ENCODE measurements around the gene TRPC4AP.

Gene TRPC4AP

DNA sequence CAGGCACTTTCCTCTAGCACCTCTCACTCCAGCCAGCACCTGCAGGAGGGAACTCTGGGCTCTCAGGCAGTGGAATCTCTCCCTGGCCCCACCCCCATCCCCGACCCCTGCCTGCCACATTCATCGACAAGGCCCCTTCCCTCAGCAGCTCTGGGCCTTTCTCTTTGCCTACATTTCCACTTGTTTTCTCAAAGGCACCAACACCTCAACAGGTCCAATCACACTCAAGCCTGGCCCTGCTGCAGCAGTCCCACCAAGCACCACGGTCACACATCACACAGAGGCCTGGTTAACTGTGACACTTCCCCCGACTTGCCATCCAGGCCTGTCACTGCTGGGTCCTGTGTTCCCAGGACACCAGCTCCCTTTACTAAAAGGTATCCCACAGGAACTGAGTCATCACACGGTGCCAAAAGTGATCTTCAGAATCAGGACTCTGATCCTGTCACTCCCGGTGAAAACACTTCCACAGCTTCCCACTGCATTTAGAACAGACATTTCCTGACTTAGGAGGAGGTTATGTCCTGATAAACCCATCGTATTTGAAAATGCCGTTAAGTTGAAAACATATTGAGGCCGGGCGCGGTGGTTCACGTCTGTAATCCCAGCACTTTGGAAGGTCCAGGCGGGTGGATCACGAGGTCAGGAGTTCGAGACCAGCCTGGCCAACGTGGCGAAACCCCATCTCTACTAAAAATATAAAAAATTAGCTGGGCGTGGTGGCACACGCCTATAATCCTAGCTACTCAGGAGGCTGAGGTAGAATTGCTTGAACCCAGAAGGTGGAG is 82.0 kb downstream of the TRPC4AP start:
- TF ChIP-seq, protein P1, sequence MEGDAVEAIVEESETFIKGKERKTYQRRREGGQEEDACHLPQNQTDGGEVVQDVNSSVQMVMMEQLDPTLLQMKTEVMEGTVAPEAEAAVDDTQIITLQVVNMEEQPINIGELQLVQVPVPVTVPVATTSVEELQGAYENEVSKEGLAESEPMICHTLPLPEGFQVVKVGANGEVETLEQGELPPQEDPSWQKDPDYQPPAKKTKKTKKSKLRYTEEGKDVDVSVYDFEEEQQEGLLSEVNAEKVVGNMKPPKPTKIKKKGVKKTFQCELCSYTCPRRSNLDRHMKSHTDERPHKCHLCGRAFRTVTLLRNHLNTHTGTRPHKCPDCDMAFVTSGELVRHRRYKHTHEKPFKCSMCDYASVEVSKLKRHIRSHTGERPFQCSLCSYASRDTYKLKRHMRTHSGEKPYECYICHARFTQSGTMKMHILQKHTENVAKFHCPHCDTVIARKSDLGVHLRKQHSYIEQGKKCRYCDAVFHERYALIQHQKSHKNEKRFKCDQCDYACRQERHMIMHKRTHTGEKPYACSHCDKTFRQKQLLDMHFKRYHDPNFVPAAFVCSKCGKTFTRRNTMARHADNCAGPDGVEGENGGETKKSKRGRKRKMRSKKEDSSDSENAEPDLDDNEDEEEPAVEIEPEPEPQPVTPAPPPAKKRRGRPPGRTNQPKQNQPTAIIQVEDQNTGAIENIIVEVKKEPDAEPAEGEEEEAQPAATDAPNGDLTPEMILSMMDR (IDR thresholded peaks at IDR 0.05; ENCODE audit: low read length, missing control alignments), result no peak
- DNase-seq (ENCODE audit: low read depth), result no peak
- no peak overlapping the region for H3K4me3 ChIP-seq (replicated peaks; ENCODE audit: low read depth, low read length)

DNA sequence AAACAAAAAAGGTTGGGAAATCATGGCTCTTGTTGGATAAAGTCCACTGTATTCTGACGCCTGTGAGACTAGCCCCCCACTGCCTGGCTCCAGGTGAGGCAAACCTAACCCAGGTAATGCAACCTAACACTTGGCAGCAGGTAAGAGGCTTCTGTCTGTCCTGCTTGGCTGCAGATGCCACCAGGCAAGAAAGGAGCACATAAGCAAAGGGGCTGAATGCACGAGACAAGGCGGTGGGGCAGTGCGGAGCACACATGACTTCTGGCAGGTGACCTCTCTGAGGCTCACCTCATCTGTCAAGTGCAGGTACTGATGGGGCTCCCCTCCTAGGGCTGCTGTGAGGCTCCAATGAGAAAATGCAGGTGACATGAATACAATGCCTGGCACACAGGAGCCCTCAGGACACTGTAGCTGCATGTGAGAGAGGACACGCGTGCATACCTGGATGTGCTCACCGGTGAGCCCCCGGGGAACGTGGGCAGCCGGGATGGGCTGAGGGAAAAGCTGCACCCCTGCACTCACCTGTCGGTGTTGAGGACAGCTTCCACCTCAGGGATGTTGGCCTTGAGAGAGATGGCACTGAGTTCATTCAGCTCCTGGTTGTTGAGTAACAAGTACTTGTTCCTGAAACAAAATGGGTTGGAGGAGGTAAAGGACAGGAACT is 82.8 kb downstream of the TRPC4AP start:
- H3K4me3 ChIP-seq (replicated peaks; ENCODE audit: low read depth, low read length), result no peak overlapping the region
- TF ChIP-seq, protein P1 (IDR thresholded peaks at IDR 0.05; ENCODE audit: low read length, missing control alignments), result no peak

DNA sequence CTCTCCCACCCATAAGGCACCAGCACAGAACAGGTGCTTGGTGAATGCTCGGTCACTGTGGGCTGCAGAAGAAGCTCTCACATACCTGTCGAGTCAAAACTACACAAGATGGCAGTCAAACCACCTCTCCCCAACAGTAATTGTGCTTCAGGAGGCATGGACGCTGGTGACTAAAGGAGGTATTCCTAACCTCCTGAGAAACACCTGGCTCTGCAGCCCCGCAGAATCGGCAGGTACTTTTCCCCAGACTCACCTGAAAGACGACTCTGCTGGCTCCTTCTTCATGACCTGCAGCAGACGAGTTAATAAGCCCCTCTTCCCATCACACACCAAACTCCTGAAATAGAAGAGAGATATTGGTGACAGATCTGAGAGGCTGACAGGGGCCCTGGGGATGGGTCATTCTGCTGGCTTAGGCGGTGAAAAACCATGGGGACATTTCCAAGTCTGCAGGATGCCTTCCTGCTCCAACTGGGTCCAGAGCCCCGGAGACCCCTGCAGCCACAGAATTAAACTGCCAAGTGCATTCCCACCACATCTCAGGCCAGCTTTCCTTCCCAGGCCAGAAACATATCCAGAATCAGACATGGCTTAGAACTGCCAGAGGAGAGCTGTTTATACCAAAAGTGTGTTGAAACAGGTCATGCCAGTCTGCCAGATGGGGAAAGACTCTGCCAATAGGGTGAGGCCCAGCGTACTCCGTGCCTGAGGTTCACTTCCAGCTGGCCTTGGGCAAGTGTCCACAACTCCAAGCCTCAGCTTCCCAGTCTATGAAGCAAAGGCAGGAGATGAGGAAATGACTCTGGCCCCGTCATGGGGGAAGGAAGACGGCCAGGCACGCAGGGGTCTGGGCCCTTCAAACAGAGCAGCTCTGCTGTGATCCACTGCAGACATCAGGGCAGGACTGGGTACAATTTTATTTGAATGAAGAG is 83.9 kb downstream of the TRPC4AP start:
- DNase-seq (ENCODE audit: low read depth), result peak; percentile 26
- H3K4me3 ChIP-seq (replicated peaks; ENCODE audit: low read depth, low read length), result no peak overlapping the region
- TF ChIP-seq, protein P1 (IDR thresholded peaks at IDR 0.05; ENCODE audit: low read length, missing control alignments), result no peak

More for the DNA sequence above, 82.8 kb downstream of the TRPC4AP start:
- no peak for DNase-seq (ENCODE audit: low read depth)

DNA sequence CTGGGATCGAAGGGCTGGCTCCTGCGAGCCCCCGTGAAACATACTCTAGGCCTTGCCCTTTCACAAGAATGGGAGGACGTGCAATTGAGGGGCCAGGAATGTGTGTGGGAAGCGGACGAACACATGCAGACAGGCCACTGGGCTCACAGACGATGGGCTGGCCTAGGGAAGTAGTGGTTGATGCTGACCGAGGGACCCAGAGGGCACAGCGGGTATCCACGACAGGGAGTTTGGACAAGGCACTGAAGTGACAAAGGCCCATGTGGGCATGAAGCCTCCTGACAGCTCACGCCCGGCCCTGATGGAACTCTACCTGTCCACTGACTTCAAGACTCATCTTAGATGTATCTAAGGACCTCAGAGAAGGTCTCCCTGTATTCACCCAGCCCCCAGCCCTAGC is 84.7 kb downstream of the TRPC4AP start:
- DNase-seq (ENCODE audit: low read depth), result no peak
- no peak overlapping the region for H3K4me3 ChIP-seq (replicated peaks; ENCODE audit: low read depth, low read length)
- TF ChIP-seq, protein P1 (IDR thresholded peaks at IDR 0.05; ENCODE audit: low read length, missing control alignments), result no peak

DNA sequence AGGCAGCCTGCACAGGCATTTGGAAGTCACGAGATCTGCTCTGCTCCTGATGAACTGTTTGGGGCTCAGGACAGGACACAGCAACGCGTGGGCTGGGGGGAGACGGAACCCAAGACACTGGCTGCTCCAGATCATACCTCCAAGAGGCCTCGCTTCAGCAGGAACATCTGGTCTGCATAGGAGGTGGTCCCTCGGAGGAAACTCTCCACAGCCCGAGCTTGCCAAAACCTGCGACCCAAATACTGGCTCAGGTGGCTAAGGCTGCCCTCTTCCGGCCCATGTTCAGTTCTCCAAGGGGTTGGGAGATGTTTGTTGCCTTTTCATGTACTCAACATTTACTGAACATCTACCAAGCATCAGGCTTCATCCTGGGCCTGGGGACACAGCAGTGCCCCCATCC is 85.2 kb downstream of the TRPC4AP start:
- TF ChIP-seq, protein P1 (IDR thresholded peaks at IDR 0.05; ENCODE audit: low read length, missing control alignments), result no peak
- no peak overlapping the region for H3K4me3 ChIP-seq (replicated peaks; ENCODE audit: low read depth, low read length)
- DNase-seq (ENCODE audit: low read depth), result no peak

DNA sequence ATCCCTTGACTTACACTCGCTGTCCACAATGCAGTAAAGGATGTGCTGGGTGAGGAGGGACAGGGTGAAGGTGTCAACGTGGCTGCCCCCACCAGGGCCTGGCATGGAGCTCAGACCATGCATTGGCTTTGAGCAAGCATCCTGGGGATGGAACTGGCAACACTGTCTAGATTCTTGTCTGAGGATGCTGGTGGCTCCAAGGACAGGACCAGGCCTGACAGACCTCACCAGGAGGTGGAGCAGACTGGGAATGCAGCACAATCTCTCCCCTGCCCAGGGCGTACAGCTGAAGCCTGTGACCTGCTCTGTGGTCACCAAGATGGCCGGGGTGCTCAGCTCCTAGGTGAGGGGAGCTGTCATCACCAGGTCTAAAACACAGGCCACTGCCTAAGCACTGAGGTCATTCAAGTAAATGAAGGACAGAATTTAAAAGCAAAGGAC is 86.1 kb downstream of the TRPC4AP start:
- H3K4me3 ChIP-seq (replicated peaks; ENCODE audit: low read depth, low read length), result no peak overlapping the region
- no peak for DNase-seq (ENCODE audit: low read depth)
- TF ChIP-seq, protein P1 (IDR thresholded peaks at IDR 0.05; ENCODE audit: low read length, missing control alignments), result no peak
